ENCODE measurements around the gene DCLK2.

GRCh38 chr4:150061086-150061776 is 17.0 kb upstream of the DCLK2 start:
- TF ChIP-seq EP300 (IDR thresholded peaks at IDR 0.05) (no peak), POLR2A (IDR thresholded peaks at IDR 0.05) (no peak)
- TF ChIP-seq, protein P1, sequence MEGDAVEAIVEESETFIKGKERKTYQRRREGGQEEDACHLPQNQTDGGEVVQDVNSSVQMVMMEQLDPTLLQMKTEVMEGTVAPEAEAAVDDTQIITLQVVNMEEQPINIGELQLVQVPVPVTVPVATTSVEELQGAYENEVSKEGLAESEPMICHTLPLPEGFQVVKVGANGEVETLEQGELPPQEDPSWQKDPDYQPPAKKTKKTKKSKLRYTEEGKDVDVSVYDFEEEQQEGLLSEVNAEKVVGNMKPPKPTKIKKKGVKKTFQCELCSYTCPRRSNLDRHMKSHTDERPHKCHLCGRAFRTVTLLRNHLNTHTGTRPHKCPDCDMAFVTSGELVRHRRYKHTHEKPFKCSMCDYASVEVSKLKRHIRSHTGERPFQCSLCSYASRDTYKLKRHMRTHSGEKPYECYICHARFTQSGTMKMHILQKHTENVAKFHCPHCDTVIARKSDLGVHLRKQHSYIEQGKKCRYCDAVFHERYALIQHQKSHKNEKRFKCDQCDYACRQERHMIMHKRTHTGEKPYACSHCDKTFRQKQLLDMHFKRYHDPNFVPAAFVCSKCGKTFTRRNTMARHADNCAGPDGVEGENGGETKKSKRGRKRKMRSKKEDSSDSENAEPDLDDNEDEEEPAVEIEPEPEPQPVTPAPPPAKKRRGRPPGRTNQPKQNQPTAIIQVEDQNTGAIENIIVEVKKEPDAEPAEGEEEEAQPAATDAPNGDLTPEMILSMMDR (IDR thresholded peaks at IDR 0.05) = no peak

Measured in ovary (tissue), 3 donors.